HEK293 (cell line): ENCODE data around the gene CCDC158.
A peak's percentile ranks its signal among the peaks of the same experiment; 100 is the strongest.
"Not testable (repeated sequence)": the region's sequence is repeated elsewhere in the genome, so short reads cannot be mapped to it uniquely, and the experiment has no call there.

Experiments
- CTCF ChIA-PET: fragments of 350-600 bp; formaldehyde crosslinking; extraction: SDS; loops from one replicate; lab custom pipeline; 2021; ENCODE audit warnings: antibody characterized with exemption; lab: Yijun Ruan, JAX
- POLR2A ChIA-PET: fragments of 300-600 bp; formaldehyde crosslinking; extraction: SDS; loops from one replicate; lab custom pipeline; 2020; ENCODE audit warnings: antibody characterized with exemption, inconsistent platforms; lab: Yijun Ruan, JAX
- H3K27ac ChIP-seq: fragments of 200-500 bp; sonication (Bioruptor generic); 2 replicates; pipeline ENCODE4 v1.5.1; 2014; ENCODE audit warnings: low read depth, low read length, control low read depth, inconsistent platforms; ENCODE audit errors: extremely low read depth
- H3K36me3 ChIP-seq, 2 experiments: fragments of 200-500 bp in 1 of 2; sonication (Bioruptor generic) in 1 of 2; 1 replicate in 1 of 2; 2 replicates in 1 of 2; pipeline ENCODE4 v1.5.1; 2014 to 2017; ENCODE audit warnings: inconsistent platforms in 2 of 2, low read length in 2 of 2; ENCODE audit not compliant: control insufficient read depth in 2 of 2, insufficient read depth in 1 of 2
- H3K4me1 ChIP-seq: fragments of 200-500 bp; sonication (Bioruptor generic); 2 replicates; pipeline ENCODE4 v1.5.1; 2014; ENCODE audit warnings: mild to moderate bottlenecking, low read length, inconsistent platforms; ENCODE audit not compliant: control insufficient read depth, insufficient read depth
- H3K4me3 ChIP-seq: 2 replicates; pipeline ENCODE4 v1.5.1; 2011; ENCODE audit warnings: low read depth, mild to moderate bottlenecking, control low read depth, low read length, moderate library complexity
- H3K9me3 ChIP-seq: fragments of 200-500 bp; sonication (Bioruptor generic); 2 replicates; pipeline ENCODE4 v1.5.1; 2014; ENCODE audit warnings: low read depth, low read length, inconsistent platforms; ENCODE audit not compliant: control insufficient read depth, insufficient read depth
- ZNF302 ChIP-seq: fragments of 450-650 bp; formaldehyde crosslinking; IDR thresholded peaks from 2 replicates; pipeline ENCODE4 v1.5.1; 2016; ENCODE audit warnings: missing biosample characterization, missing genetic modification characterization, low read depth
- ZNF335 ChIP-seq: fragments of 450-650 bp; formaldehyde crosslinking; conservative IDR thresholded peaks from 2 replicates; pipeline ENCODE4 v1.5.1; 2016; ENCODE audit warnings: missing biosample characterization, missing genetic modification characterization
- ZNF341 ChIP-seq: fragments of 450-650 bp; formaldehyde crosslinking; IDR thresholded peaks from 2 replicates; pipeline ENCODE4; 2016; ENCODE audit warnings: low read depth, missing biosample characterization, missing genetic modification characterization
- ZNF514 ChIP-seq: fragments of 450-650 bp; formaldehyde crosslinking; IDR thresholded peaks from 2 replicates; pipeline ENCODE4 v1.5.1; 2016; ENCODE audit warnings: missing biosample characterization, missing genetic modification characterization
- ZNF558 ChIP-seq: fragments of 450-650 bp; formaldehyde crosslinking; IDR thresholded peaks from 2 replicates; pipeline ENCODE4 v1.5.1; 2016; ENCODE audit warnings: missing biosample characterization, missing genetic modification characterization
- ZNF785 ChIP-seq: fragments of 450-650 bp; formaldehyde crosslinking; IDR thresholded peaks from 2 replicates; pipeline ENCODE4 v1.5.1; 2016; ENCODE audit warnings: missing biosample characterization, missing genetic modification characterization
- TF ChIP-seq, protein P1 (sequence below): sonication (generic); formaldehyde crosslinking; IDR thresholded peaks from 2 replicates; pipeline ENCODE4 v1.8.1; 2022; ENCODE audit warnings: mild to moderate bottlenecking, moderate library complexity, missing genetic modification reagents
- TF ChIP-seq, protein P2 (sequence below): fragments of 450-650 bp; formaldehyde crosslinking; IDR thresholded peaks from 2 replicates; pipeline ENCODE4 v1.5.1; 2016; ENCODE audit warnings: missing biosample characterization, missing genetic modification characterization
- TF ChIP-seq, protein P3 (sequence below): fragments of 450-650 bp; formaldehyde crosslinking; IDR thresholded peaks from 2 replicates; pipeline ENCODE4 v1.5.1; 2016; ENCODE audit warnings: missing biosample characterization, missing genetic modification characterization

Gene CCDC158

DNA sequence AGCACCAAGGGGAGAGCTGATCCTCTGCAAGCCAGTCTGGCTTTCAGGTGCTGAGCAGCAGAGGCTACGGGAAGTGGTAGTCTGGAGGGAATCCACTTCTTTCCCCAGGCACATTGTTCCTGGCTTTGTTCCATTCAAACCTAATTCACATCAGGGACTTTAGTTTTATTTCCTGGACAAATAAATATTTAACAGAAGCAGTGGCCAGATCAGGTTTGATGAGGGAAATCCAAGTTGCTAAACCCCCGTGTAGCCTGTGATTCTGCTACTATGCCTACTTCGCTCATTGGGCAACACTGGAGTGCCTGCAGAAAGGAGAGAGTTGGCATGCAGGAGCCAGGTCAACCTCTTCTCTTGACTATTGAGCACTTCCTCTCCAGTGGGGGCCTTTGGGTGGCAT, 128.2 kb downstream of the CCDC158 start:
- H3K4me3 ChIP-seq = no peak overlapping the region
- TF ChIP-seq ZNF341 (tag by site-specific recombination) = no peak
- TF ChIP-seq, all 188 proteins: peak for 0
- POLR2A ChIA-PET = no interaction called here
- Histone ChIP-seq H3K36me3 (no peaks in the 10 kb centered on the region), H3K27ac (no peak overlapping the region), H3K4me1 (no peaks in the 10 kb centered on the region), H3K9me3 (no peaks in the 10 kb centered on the region)
- CTCF ChIA-PET = no interaction called here

GRCh38 chr4:76287811-76288210, 133.1 kb downstream of the CCDC158 start:
- H3K27ac ChIP-seq, POLR2A ChIA-PET, H3K4me1 ChIP-seq, H3K9me3 ChIP-seq, H3K4me3 ChIP-seq, H3K36me3 ChIP-seq: not testable (repeated sequence)
- CTCF ChIA-PET = interaction anchor here (0.8 kb wide), 1 partner anchor 18 kb away, joined by 6 read pairs; no protein-coding TSS in a partner anchor

DNA sequence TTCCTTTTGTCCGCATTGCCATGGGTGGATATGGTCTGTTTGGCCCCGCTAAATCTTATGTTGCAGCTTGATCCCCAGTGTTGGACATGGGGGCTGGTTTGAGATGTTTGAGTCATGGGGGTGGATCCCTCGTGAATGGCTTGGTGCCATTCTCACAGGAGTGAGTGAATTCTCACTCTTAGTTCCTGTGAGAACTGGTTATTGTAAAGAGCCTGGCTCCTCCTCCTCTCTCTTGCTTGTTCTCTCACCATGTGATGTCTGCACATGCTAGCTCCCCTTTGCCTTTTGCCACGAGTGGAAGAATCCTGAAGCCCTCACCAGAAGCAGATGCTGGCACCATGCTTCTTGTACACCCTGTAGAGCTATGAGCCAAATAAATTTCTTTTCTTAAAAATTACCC, 137.0 kb downstream of the CCDC158 start:
- TF ChIP-seq ZNF558 (no peak), ZNF302 (no peak), ZNF514 (tag by site-specific recombination) (no peak)
- TF ChIP-seq, protein P1, sequence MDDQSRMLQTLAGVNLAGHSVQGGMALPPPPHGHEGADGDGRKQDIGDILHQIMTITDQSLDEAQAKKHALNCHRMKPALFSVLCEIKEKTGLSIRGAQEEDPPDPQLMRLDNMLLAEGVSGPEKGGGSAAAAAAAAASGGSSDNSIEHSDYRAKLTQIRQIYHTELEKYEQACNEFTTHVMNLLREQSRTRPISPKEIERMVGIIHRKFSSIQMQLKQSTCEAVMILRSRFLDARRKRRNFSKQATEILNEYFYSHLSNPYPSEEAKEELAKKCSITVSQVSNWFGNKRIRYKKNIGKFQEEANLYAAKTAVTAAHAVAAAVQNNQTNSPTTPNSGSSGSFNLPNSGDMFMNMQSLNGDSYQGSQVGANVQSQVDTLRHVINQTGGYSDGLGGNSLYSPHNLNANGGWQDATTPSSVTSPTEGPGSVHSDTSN (CRISPR knock-in tag) = no peak
- TF ChIP-seq, protein P2, sequence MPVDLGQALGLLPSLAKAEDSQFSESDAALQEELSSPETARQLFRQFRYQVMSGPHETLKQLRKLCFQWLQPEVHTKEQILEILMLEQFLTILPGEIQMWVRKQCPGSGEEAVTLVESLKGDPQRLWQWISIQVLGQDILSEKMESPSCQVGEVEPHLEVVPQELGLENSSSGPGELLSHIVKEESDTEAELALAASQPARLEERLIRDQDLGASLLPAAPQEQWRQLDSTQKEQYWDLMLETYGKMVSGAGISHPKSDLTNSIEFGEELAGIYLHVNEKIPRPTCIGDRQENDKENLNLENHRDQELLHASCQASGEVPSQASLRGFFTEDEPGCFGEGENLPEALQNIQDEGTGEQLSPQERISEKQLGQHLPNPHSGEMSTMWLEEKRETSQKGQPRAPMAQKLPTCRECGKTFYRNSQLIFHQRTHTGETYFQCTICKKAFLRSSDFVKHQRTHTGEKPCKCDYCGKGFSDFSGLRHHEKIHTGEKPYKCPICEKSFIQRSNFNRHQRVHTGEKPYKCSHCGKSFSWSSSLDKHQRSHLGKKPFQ (tag by site-specific recombination) = no peak
- TF ChIP-seq, protein P3, sequence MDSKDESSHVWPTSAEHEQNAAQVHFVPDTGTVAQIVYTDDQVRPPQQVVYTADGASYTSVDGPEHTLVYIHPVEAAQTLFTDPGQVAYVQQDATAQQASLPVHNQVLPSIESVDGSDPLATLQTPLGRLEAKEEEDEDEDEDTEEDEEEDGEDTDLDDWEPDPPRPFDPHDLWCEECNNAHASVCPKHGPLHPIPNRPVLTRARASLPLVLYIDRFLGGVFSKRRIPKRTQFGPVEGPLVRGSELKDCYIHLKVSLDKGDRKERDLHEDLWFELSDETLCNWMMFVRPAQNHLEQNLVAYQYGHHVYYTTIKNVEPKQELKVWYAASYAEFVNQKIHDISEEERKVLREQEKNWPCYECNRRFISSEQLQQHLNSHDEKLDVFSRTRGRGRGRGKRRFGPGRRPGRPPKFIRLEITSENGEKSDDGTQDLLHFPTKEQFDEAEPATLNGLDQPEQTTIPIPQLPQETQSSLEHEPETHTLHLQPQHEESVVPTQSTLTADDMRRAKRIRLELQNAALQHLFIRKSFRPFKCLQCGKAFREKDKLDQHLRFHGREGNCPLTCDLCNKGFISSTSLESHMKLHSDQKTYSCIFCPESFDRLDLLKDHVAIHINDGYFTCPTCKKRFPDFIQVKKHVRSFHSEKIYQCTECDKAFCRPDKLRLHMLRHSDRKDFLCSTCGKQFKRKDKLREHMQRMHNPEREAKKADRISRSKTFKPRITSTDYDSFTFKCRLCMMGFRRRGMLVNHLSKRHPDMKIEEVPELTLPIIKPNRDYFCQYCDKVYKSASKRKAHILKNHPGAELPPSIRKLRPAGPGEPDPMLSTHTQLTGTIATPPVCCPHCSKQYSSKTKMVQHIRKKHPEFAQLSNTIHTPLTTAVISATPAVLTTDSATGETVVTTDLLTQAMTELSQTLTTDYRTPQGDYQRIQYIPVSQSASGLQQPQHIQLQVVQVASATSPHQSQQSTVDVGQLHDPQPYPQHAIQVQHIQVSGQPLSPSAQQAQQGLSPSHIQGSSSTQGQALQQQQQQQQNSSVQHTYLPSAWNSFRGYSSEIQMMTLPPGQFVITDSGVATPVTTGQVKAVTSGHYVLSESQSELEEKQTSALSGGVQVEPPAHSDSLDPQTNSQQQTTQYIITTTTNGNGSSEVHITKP (tag by site-specific recombination) = peak; percentile 47
- no peaks in the 10 kb centered on the region for H3K36me3 ChIP-seq
- CTCF ChIA-PET = no interaction called here

DNA sequence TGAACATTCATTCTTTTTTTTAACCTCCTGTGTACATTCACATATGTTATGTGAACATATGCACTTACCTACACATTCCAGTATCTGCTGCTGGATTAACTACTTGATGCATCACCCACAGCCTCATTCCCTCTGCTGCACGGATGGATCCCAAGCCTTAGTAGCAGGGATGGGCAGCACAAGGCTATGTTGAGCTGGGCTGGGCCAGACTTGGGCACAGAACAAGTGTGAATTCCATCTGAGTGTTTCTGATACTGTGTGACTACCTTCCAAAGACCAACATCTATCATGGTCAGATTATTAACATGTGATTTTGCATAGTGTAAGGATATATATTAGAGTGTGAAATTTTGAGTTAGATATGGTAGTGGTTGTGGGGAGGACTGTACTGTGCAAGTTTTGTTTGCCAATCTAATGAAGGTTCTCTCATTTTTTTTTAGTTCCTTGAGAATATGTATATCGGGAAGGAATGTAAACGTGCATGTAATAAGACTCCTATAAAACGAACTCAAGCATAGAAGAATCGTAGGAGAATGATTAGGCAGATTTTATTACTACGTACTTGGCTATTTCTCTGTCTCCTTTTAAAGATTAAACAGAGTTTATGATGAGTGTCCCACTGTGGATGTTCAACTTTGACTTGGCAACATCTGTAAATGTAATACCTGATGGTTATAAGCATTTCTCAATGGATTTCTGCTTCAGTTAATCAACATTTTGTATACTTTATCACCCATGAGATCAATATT, 137.8 kb downstream of the CCDC158 start:
- CTCF ChIA-PET = no interaction called here
- H3K27ac ChIP-seq = no peak overlapping the region
- TF ChIP-seq ZNF785 (tag by site-specific recombination) (no peak), ZNF335 (tag by site-specific recombination) (0 out of 2 replicates have a peak, but pooled peaks have one; percentile 20)
- H3K4me1 ChIP-seq = no peaks in the 10 kb centered on the region
- POLR2A ChIA-PET = no interaction called here
- H3K4me3 ChIP-seq = no peak overlapping the region
- no peaks in the 10 kb centered on the region for H3K9me3 ChIP-seq
- H3K36me3 ChIP-seq = no peaks in the 10 kb centered on the region

More for the DNA sequence above, 137.0 kb downstream of the CCDC158 start:
- POLR2A ChIA-PET = no interaction called here
- H3K27ac ChIP-seq = no peak overlapping the region
- no peak overlapping the region for H3K4me3 ChIP-seq
- H3K9me3 ChIP-seq = no peaks in the 10 kb centered on the region
- H3K4me1 ChIP-seq = no peaks in the 10 kb centered on the region

DNA sequence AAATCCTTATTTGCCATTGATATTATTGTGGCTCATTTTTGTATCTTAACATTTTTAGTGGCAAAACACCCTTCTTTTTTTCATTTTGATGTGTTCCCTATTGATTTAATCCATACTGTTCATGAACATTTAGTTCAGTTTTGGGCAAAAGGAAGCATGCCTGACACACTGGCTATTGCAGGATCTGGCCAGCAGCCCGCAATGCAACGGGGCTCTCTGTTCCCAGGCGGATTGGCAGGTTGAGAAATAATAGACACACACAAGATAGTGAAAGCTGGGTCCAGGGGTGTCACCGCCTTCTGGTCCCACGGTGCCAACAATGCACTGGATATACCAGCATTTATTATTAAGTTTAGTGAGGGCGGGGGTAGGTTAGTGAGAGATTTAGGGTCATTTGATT, 139.3 kb downstream of the CCDC158 start:
- H3K4me3 ChIP-seq, H3K4me1 ChIP-seq, POLR2A ChIA-PET, H3K27ac ChIP-seq, H3K36me3 ChIP-seq, H3K9me3 ChIP-seq: not testable (repeated sequence)
- CTCF ChIA-PET = interaction anchor here (0.5 to 0.9 kb wide), 2 partner anchors 97 to 154 kb away, joined by 3 to 4 read pairs; partner anchors contain the start of gene SHROOM3
